ENCODE results near the gene PHF8. TPM values are rescaled to one million over a fixed set of nuclear protein-coding genes. Genes with fewer than 3 reads are reported as not detected.

Gene PHF8
- total RNA-seq, 1 experiment from 2014 or later, result 31.0 TPM

- CTCF ChIA-PET, result no interaction called here
- peak; percentile 64 for DNase-seq (ENCODE audit: low spot score)
- no peaks in the 10 kb centered on the region for H3K4me1 ChIP-seq (ENCODE audit: insufficient read depth, low read length, poor library complexity, severe bottlenecking)
- TF ChIP-seq, protein P1, sequence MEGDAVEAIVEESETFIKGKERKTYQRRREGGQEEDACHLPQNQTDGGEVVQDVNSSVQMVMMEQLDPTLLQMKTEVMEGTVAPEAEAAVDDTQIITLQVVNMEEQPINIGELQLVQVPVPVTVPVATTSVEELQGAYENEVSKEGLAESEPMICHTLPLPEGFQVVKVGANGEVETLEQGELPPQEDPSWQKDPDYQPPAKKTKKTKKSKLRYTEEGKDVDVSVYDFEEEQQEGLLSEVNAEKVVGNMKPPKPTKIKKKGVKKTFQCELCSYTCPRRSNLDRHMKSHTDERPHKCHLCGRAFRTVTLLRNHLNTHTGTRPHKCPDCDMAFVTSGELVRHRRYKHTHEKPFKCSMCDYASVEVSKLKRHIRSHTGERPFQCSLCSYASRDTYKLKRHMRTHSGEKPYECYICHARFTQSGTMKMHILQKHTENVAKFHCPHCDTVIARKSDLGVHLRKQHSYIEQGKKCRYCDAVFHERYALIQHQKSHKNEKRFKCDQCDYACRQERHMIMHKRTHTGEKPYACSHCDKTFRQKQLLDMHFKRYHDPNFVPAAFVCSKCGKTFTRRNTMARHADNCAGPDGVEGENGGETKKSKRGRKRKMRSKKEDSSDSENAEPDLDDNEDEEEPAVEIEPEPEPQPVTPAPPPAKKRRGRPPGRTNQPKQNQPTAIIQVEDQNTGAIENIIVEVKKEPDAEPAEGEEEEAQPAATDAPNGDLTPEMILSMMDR (conservative IDR thresholded peaks at IDR 0.05; ENCODE audit: low read depth, low read length), result peak; percentile 16; the same call in 1 of the 2 replicates
- no peak for TF ChIP-seq EZH2 (IDR thresholded peaks at IDR 0.05; ENCODE audit: borderline replicate concordance, low read depth, low read length, poor library complexity, severe bottlenecking)
- peak overlapping the region; percentile 92 for H3K27ac ChIP-seq (ENCODE audit: low read depth, low read length, poor library complexity, severe bottlenecking)
- no TSS peak for BruUV-seq (replicated peaks)
- H3K36me3 ChIP-seq (ENCODE audit: insufficient read depth, low read length, poor library complexity, severe bottlenecking), result peaks cover 11% of the 10 kb centered on the region
- H3K4me3 ChIP-seq (ENCODE audit: low read depth, low read length, poor library complexity, severe bottlenecking), result peak overlapping the region; percentile 60
- H3K27me3 ChIP-seq (replicated peaks; ENCODE audit: insufficient read depth, low read depth, low read length, poor library complexity), result no peaks in the 10 kb centered on the region
- H3K9me3 ChIP-seq (ENCODE audit: low read depth, low read length, poor library complexity, severe bottlenecking), result no peaks in the 10 kb centered on the region
- POLR2A ChIA-PET (ENCODE audit: low non-redundant PET), result interaction anchor here (0.7 kb wide), 1 partner anchor 397 kb away, joined by 3 read pairs; no protein-coding TSS in a partner anchor
- intact Hi-C loops (cut with micrococcal nuclease; ENCODE audit: unreplicated experiment), result loop anchor here (5.0 kb wide), 1 partner anchor 400 kb away; the partner anchor contains the start of gene TSR2
Observed at GRCh38 chrX:54042609-54043021, 1.7 kb downstream of the PHF8 start.

GRCh38 chrX:54030329-54030728 is 13.9 kb downstream of the PHF8 start:
- no peaks in the 10 kb centered on the region for H3K9me3 ChIP-seq (ENCODE audit: low read depth, low read length, poor library complexity, severe bottlenecking)
- no peaks in the 10 kb centered on the region for H3K27me3 ChIP-seq (replicated peaks; ENCODE audit: insufficient read depth, low read depth, low read length, poor library complexity)
- DNase-seq (ENCODE audit: low spot score), result no peak
- no TSS peak for BruUV-seq (replicated peaks)
- TF ChIP-seq EZH2 (IDR thresholded peaks at IDR 0.05; ENCODE audit: borderline replicate concordance, low read depth, low read length, poor library complexity, severe bottlenecking), result no peak
- TF ChIP-seq, protein P1 (conservative IDR thresholded peaks at IDR 0.05; ENCODE audit: low read depth, low read length), result no peak
- ChIA-PET CTCF (no interaction called here), POLR2A (ENCODE audit: low non-redundant PET) (no interaction called here)
- no peaks in the 10 kb centered on the region for H3K4me1 ChIP-seq (ENCODE audit: insufficient read depth, low read length, poor library complexity, severe bottlenecking)
- intact Hi-C loops (cut with micrococcal nuclease; ENCODE audit: unreplicated experiment), result no loop called here
- no peak overlapping the region for H3K4me3 ChIP-seq (ENCODE audit: low read depth, low read length, poor library complexity, severe bottlenecking)
- peaks cover 14% of the 10 kb centered on the region for H3K36me3 ChIP-seq (ENCODE audit: insufficient read depth, low read length, poor library complexity, severe bottlenecking)
- no peak overlapping the region for H3K27ac ChIP-seq (ENCODE audit: low read depth, low read length, poor library complexity, severe bottlenecking)

GRCh38 chrX:54029529-54030143 is 14.6 kb downstream of the PHF8 start:
- H3K36me3 ChIP-seq (ENCODE audit: insufficient read depth, low read length, poor library complexity, severe bottlenecking), result peaks cover 14% of the 10 kb centered on the region
- no peaks in the 10 kb centered on the region for H3K9me3 ChIP-seq (ENCODE audit: low read depth, low read length, poor library complexity, severe bottlenecking)
- no peak for DNase-seq (ENCODE audit: low spot score)
- ChIA-PET POLR2A (ENCODE audit: low non-redundant PET) (no interaction called here), CTCF (no interaction called here)
- H3K4me1 ChIP-seq (ENCODE audit: insufficient read depth, low read length, poor library complexity, severe bottlenecking), result no peaks in the 10 kb centered on the region
- H3K27ac ChIP-seq (ENCODE audit: low read depth, low read length, poor library complexity, severe bottlenecking), result no peak overlapping the region
- intact Hi-C loops (cut with micrococcal nuclease; ENCODE audit: unreplicated experiment), result no loop called here
- no peaks in the 10 kb centered on the region for H3K27me3 ChIP-seq (replicated peaks; ENCODE audit: insufficient read depth, low read depth, low read length, poor library complexity)
- TF ChIP-seq, protein P1 (conservative IDR thresholded peaks at IDR 0.05; ENCODE audit: low read depth, low read length), result no peak
- TF ChIP-seq EZH2 (IDR thresholded peaks at IDR 0.05; ENCODE audit: borderline replicate concordance, low read depth, low read length, poor library complexity, severe bottlenecking), result no peak
- no TSS peak for BruUV-seq (replicated peaks)
- no peak overlapping the region for H3K4me3 ChIP-seq (ENCODE audit: low read depth, low read length, poor library complexity, severe bottlenecking)

Measured in A673 (cell line).